ENCODE results near the gene VAMP1. TPM values are rescaled to one million over a fixed set of nuclear protein-coding genes. Genes with fewer than 3 reads are reported as not detected.
A peak's percentile ranks its signal among the peaks of the same experiment; 100 is the strongest.

Gene VAMP1
- total and polyA plus RNA-seq, 2 experiments from 2014 or later: 13.9 to 16.1 TPM

- no peak within 1 kb of the TSS for H3K4me2 ChIP-seq
- no peak within 1 kb of the TSS for H3K4me3 ChIP-seq
- H3K27ac Mint-ChIP-seq: no peak within 1 kb of the TSS; the same call in 1 of the 2 replicates
- H3K27ac ChIP-seq (ENCODE audit: low read depth): no peak within 1 kb of the TSS
- H3K4me3 Mint-ChIP-seq: no peak within 1 kb of the TSS
- H3K9me2 ChIP-seq (ENCODE audit: insufficient read depth): no peaks in the 10 kb centered on the region
- ATAC-seq (no peak), DNase-seq (ENCODE audit: low spot score) (no peak)
- no peaks in the 10 kb centered on the region for H3K4me1 ChIP-seq (ENCODE audit: insufficient read depth)
- H3K36me3 Mint-ChIP-seq (ENCODE audit: low read depth): no peaks in the 10 kb centered on the region
- H2AFZ ChIP-seq: no peak within 1 kb of the TSS
- no peaks in the 10 kb centered on the region for H3K9me3 Mint-ChIP-seq
- H3K4me1 Mint-ChIP-seq: peaks cover 27% of the 10 kb centered on the region
- H4K20me1 ChIP-seq (replicated peaks; ENCODE audit: insufficient read depth): no peaks in the 10 kb centered on the region
- no peaks in the 10 kb centered on the region for H3K36me3 ChIP-seq (ENCODE audit: insufficient read depth)
- no peaks in the 10 kb centered on the region for H3F3A ChIP-seq (replicated peaks; ENCODE audit: low read depth)
- H3K27me3 ChIP-seq (ENCODE audit: insufficient read depth): no peaks in the 10 kb centered on the region
- TF ChIP-seq NANOG (IDR thresholded peaks at IDR 0.05; ENCODE audit: borderline replicate concordance): no peak
- no peak for TF ChIP-seq REST (IDR thresholded peaks at IDR 0.05; ENCODE audit: unreplicated experiment)
- TF ChIP-seq STAT1 (IDR thresholded peaks at IDR 0.05; ENCODE audit: unreplicated experiment): no peak
- TF ChIP-seq JUNB (IDR thresholded peaks at IDR 0.05; ENCODE audit: unreplicated experiment): no peak
- no peaks in the 10 kb centered on the region for H3K79me2 ChIP-seq (replicated peaks; ENCODE audit: insufficient read depth)
- H3K27me3 Mint-ChIP-seq (ENCODE audit: insufficient read depth, low read depth, poor library complexity): peaks cover 18% of the 10 kb centered on the region
Observed at GRCh38 chr12:6444704-6445688, 25.5 kb downstream of the VAMP1 start, which contains the start of gene CD27. Gene CD27 (plus strand): TSS chr12:6444955. CDS start chr12:6445096, 141 bp downstream.

- H3K27ac Mint-ChIP-seq: no peak overlapping the region
- no peak; the same call in 2 of the 3 replicates for ATAC-seq
Observed at GRCh38 chr12:6444031-6444430, 26.4 kb downstream of the VAMP1 start.

More at GRCh38 chr12:6444031-6444430, 26.4 kb downstream of the VAMP1 start:
- TF ChIP-seq POLR2AphosphoS5 (IDR thresholded peaks at IDR 0.05; ENCODE audit: low read depth) (no peak), CTCF (conservative IDR thresholded peaks at IDR 0.05; ENCODE audit: low read depth in 2 of 2) (0 out of 4 replicates have a peak, but pooled peaks of 1 of the 2 experiments have one; percentile 10)
- H3K4me3 Mint-ChIP-seq: no peak overlapping the region
- Histone ChIP-seq H3K79me2 (replicated peaks; ENCODE audit: insufficient read depth) (no peaks in the 10 kb centered on the region), H3K4me1 (ENCODE audit: insufficient read depth) (no peaks in the 10 kb centered on the region), H3K27me3 (ENCODE audit: insufficient read depth) (no peaks in the 10 kb centered on the region), H3K4me2 (no peak overlapping the region), H2AFZ (no peak overlapping the region), H4K20me1 (replicated peaks; ENCODE audit: insufficient read depth) (no peaks in the 10 kb centered on the region), H3K9me2 (ENCODE audit: insufficient read depth) (no peaks in the 10 kb centered on the region), H3F3A (replicated peaks; ENCODE audit: low read depth) (no peaks in the 10 kb centered on the region), H3K36me3 (ENCODE audit: insufficient read depth) (no peaks in the 10 kb centered on the region), H3K4me3 (no peak overlapping the region), H3K27ac (ENCODE audit: low read depth) (no peak overlapping the region)
- no peaks in the 10 kb centered on the region for H3K36me3 Mint-ChIP-seq (ENCODE audit: low read depth)
- no peak for DNase-seq (ENCODE audit: low spot score)
- no peaks in the 10 kb centered on the region for H3K9me3 Mint-ChIP-seq
- peaks cover 24% of the 10 kb centered on the region for H3K4me1 Mint-ChIP-seq
- peaks cover 16% of the 10 kb centered on the region for H3K27me3 Mint-ChIP-seq (ENCODE audit: insufficient read depth, low read depth, poor library complexity)

Data from GM23338 (cell line).